Esophagus squamous epithelium (tissue), 4 donors: ENCODE data around the gene TMEM213.

Source experiments
- CTCF ChIP-seq, 6 experiments: fragments of 450-650 bp in 4 of 6; fragments of 200-600 bp in 2 of 6; sonication (generic) in 2 of 6; IDR thresholded peaks; one replicate each; pipeline ENCODE4 v1.5.1; 2016 to 2019; ENCODE audit warnings: antibody characterized with exemption in 6 of 6, mild to moderate bottlenecking in 4 of 6, moderate library complexity in 4 of 6
- POLR2A ChIP-seq, 4 donors: fragments of 450-650 bp; IDR thresholded peaks; one replicate each; pipeline ENCODE4 v1.6.1; 2017; ENCODE audit warnings: antibody characterized with exemption in 4 of 4, mild to moderate bottlenecking in 4 of 4, moderate library complexity in 3 of 4

GRCh38 chr7:138838166-138838565 is 40.4 kb downstream of the TMEM213 start:
- no peak for TF ChIP-seq CTCF (IDR thresholded peaks at IDR 0.05)
- no peak for TF ChIP-seq POLR2A (IDR thresholded peaks at IDR 0.05)
